Mammary epithelial cell (primary cell): ENCODE data around the gene LIN37.

Experiments
- EZH2 ChIP-seq: IDR thresholded peaks from 2 replicates; pipeline ENCODE4 v1.6.1; 2012; ENCODE audit warnings: low read length, inconsistent platforms, borderline replicate concordance
- TF ChIP-seq, protein P1 (sequence below), 2 donors: IDR thresholded peaks in 1 of 2; conservative IDR thresholded peaks in 1 of 2; 2 replicates each; pipeline ENCODE4 v1.5.1; 2011 to 2012; ENCODE audit warnings: inconsistent platforms in 2 of 2, low read length in 2 of 2, mild to moderate bottlenecking in 2 of 2, control low read depth in 1 of 2, low read depth in 1 of 2; ENCODE audit not compliant: insufficient read depth in 1 of 2; ENCODE audit errors: extremely low read depth in 1 of 2

GRCh38 chr19:35784503-35785338, 36.3 kb downstream of the LIN37 start:
- TF ChIP-seq, protein P1, sequence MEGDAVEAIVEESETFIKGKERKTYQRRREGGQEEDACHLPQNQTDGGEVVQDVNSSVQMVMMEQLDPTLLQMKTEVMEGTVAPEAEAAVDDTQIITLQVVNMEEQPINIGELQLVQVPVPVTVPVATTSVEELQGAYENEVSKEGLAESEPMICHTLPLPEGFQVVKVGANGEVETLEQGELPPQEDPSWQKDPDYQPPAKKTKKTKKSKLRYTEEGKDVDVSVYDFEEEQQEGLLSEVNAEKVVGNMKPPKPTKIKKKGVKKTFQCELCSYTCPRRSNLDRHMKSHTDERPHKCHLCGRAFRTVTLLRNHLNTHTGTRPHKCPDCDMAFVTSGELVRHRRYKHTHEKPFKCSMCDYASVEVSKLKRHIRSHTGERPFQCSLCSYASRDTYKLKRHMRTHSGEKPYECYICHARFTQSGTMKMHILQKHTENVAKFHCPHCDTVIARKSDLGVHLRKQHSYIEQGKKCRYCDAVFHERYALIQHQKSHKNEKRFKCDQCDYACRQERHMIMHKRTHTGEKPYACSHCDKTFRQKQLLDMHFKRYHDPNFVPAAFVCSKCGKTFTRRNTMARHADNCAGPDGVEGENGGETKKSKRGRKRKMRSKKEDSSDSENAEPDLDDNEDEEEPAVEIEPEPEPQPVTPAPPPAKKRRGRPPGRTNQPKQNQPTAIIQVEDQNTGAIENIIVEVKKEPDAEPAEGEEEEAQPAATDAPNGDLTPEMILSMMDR (conservative IDR thresholded peaks at IDR 0.05 in 1 of 2, IDR thresholded peaks at IDR 0.05 in 1 of 2; ENCODE audit: extremely low read depth in 1 of 2, insufficient read depth in 1 of 2, low read depth in 1 of 2, low read length in 2 of 2), result no peak
- no peak for TF ChIP-seq EZH2
